GM19025 (cell line): ENCODE data around the gene GAL.
"Not testable (repeated sequence)": the region's sequence is repeated elsewhere in the genome, so short reads cannot be mapped to it uniquely, and the experiment has no call there.

Experiments used
- ATAC-seq: cut with Tn5 transposase; IDR thresholded peaks from one replicate; pipeline ENCODE4 v1.9.1; 2021; ENCODE audit warnings: mild to moderate bottlenecking, low read depth, moderate library complexity; ENCODE audit not compliant: unreplicated experiment

GAL gene

GRCh38 chr11:68684385-68685356 is at the start of gene GAL:
TSS of gene GAL (plus strand) at chr11:68684544. CDS start at chr11:68684924, 380 bp downstream.
- no peak for ATAC-seq

DNA sequence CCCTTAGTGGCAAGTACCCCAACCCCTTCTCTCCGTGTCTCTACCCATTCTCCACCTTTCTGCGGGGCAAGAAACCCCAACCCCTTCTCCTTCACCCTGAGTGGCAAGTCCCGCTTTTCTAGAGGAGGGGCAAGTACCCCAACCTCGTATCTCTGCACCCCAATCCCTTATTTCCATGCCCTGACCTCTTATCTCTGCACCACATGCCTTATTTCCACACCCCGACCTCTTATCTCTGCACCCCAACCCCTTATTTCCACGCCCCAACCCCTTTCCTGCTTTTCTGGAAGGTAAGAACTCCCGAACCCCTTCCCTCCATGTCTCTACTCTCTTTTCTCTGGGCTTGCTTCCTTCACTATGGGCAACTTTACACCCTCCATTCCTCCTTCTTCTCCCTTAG is 49.7 kb upstream of the GAL start:
- not testable (repeated sequence) for ATAC-seq

DNA sequence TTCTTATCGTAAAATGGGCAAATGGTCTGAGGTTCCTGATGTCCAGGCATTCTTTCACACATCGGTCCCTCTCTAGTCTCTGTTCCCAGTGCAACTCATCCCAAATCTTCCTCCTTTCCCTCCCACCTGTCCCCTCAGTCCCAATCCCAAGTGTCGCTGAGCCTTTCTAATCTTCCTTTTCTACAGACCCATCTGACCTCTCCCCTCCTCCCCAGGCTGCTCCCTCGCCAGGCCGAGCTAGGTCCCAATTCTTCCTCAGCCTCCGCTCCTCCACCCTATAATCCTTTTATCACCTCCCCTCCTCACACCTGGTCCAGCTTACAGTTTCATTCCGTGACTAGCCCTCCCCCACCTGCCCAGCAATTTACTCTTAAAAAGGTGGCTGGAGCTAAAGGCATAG is 49.2 kb upstream of the GAL start:
- not testable (repeated sequence) for ATAC-seq

GRCh38 chr11:68635883-68636282 is 48.5 kb upstream of the GAL start:
- ATAC-seq: not testable (repeated sequence)

- ATAC-seq: not testable (repeated sequence)
Measured at GRCh38 chr11:68639322-68639721, 45.0 kb upstream of the GAL start.

DNA sequence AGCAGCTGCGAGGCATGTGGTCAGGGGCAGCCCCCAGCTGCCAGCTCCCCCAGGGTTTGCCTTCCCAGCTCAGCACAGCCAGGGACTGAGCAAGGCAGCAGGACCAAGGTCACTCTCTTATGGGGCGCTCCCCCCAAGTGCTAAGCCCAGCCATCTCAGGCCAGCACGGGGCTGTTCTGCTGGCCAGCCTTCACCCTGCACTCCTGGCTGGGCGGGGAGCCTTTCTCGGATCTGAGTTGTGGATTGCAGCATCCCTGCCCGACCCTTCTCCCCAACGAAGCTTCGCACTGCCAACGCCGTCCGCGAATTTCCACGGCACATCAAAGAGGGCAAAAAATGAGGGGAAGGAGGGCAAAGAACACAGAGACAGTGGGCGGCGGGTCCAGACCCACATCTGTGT is 42.5 kb upstream of the GAL start:
- ATAC-seq: no peak

DNA sequence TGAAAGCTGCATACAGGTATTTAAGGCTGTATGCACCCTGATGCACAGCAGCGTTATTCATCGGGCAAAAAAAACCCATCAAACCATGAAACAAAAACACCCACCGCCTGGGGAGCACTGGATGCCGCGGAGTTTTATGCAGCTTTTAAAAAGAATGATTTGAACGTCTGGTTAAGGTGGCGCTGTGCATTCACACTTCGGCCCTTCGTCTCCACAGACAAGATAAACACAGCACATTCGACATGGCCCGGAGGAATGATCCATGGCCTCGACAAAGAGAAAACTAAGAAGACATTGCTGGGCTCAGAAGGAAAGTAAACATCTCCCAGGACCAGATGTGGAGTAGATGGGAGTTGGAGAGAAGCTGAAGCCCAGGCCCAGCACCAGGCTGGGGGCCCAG is 40.8 kb upstream of the GAL start:
- no peak for ATAC-seq

DNA sequence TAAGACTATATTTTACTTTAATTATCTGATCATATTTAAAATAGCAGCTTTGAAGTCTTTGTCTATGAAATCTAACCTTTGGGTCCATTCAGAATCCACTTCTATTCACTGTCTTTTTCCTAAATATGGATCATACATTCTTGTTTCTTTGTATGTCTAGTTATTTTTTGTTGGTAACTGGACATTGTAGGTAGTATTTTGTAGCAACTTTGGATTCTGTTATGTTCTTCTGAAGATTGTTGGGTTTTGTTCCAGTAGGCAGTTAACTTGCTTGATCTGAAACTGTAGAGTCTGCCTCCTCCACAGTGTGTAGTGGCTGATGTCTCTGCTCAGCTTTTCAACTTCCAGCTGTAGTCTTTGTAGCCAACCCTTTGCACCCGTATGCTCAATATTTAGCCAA is 37.5 kb upstream of the GAL start:
- ATAC-seq: no peak

- no peak for ATAC-seq
Measured at GRCh38 chr11:68649851-68650555, 34.3 kb upstream of the GAL start.

DNA sequence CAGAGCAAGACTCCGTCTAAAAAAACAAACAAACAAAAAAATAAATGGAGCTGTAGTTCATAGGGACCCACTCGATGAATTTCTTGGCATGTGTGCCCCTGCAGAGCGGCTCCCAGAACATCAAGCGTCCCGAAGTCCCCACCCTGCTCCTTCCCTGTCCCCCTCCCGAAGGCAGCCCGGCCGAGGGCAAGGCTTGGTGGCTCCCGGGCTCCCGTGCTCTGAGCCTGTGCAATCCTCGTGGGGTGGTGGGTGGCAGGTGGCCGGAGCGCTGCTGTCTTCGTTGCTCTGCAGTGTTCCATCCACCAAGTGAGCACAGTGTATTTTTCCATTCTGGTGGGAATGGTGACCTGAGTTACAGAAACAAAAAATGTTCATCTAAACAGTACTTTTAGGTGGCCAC is 33.5 kb upstream of the GAL start:
- no peak for ATAC-seq

GRCh38 chr11:68651208-68651984 is 32.9 kb upstream of the GAL start:
- no peak for ATAC-seq

GRCh38 chr11:68651985-68652682 is 32.2 kb upstream of the GAL start:
- ATAC-seq: no peak

DNA sequence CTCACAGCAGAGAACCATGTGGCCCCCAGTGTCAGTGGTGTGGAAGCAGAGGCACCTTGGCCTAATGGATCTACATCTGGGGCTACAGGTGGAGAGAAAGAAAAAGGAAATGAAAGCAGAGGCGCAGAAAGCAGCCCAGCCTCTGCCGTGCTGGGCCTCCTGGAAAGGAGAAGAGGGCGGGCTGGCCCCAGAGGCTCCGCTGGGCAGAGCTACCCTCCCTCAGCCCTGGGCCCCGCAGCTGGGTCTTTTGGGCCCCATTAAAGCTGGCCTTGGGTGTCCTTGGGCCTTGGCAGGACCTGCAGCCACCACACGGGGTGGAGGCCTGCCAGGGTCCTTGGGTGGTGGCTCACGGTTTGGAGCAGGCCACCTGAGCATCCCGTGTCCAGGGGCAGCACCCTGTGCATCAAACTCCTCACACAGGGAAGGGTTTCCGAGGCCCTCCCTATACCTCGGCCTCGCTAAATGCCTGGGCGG is 31.6 kb upstream of the GAL start:
- ATAC-seq: no peak

DNA sequence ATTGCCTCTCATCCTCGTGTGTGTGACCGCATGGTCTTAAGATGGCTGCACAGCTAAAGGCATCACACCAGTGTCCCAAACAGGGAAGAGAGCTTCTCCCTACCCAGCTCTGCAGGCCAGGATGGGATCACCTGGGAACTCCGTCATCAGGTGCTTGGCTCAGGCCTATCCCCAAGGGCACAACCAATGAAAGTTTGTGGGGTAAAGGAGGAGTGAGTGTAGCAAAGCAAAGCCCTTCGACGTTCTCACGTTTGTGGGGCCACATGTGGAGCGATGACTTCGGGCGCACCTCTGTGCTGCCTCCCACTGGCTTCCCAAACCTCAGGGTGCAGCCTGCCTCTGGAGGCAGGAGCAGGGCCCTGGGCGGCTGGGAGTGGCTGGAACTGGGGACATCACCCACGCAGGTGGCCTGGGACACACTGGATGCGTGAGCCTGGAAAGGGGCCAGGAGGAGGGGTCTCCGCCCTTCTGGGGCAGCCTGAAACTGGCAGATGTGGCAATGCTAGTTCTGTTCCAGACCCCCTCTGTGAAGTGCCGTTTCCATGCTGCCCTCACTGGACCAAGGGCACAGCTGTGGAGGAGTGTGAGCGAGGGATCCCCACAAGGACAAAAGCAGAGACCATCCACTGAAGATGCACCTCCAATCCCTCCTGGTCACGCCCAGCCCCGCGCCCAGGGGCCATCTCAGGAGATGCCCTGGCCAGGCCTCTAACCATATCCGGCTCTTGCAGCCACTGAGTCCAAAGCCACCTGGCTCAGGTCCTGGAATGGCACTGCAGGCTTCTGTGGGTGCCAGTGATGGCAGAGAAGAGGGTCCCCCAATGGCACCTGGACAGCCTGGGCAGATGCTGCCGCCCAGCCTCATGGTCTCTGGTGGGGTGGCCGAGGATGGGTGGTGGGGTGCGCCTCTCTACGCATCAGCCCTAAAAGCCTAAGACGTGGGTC is 30.6 kb upstream of the GAL start:
- ATAC-seq: no peak

DNA sequence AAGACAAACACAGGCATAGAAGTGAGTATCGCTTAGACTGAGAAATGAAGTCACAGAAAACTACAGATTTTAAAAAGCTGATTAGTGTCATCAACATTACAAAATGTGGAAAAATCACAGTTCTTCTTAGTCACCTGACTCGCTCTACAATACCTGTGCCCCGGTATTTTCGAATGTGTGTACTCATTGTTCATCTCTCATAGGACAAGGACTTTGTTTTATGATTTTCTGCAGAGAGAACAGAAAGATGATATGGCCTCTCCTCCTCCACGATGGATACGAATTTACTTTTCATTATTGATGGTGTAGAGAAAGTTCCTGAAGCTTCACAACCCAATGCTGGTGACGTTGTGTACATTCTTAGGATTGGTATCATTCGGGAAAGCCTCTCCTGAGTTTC is 29.4 kb upstream of the GAL start:
- ATAC-seq: no peak

DNA sequence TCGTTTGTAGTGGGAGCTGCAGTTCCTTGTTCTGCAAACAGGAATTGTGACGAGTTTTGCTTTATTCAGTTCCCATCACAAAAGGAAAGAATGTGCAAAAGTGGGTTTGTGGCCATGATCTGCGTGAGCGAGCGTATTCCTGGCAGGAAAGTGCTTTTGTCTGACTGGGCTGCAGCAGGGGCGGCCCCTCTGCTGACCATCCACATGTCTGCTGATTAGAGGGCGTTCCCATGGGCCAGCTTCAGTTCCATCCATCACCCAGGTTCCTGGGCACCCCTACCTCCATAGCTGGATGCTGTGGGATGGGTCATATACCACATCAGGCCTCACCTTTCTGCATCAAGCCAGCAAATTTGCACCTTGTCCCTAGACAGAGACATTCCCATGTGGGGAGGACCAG is 28.9 kb upstream of the GAL start:
- no peak for ATAC-seq

GRCh38 chr11:68655806-68656205 is 28.5 kb upstream of the GAL start:
- no peak for ATAC-seq

- ATAC-seq: no peak
Measured at GRCh38 chr11:68657021-68657780, 27.1 kb upstream of the GAL start.
